Measurements from ENCODE around the gene HEPACAM2. TPM values are rescaled to one million over a fixed set of nuclear protein-coding genes. Genes with fewer than 3 reads are reported as not detected.

Gene HEPACAM2
- total RNA-seq, 1 experiment from 2014 or later = not detected

DNA sequence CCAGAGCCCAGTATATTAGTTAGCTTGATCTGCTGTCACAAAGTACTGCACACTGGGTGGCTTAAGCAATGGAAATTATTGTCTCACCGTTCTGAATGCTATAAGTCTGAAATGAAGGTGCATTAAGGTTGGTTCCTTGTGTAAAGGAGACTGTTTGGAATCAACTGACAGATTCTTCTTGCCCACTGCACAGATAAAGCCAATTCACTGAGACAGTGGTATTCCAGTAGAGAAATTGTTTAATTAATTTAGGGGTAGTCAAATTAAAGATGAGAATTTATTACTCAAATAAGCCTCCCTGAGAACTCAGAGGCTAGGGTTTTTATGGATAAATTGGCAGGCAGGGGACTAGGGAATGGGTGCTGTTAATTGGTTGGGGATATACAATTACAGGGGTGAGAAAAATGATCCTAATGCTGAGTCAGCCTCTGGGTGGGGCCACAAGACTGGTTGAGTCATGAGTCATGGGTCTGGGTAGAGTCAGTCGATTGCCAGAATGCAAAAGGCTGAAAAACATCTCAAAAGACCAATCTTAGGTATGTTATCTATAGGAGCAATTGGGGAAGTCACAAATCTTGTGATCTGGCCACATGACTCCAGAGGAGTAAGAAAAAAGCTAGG lies 54.6 kb downstream of the HEPACAM2 start (continued):
- TF ChIP-seq, protein P1, sequence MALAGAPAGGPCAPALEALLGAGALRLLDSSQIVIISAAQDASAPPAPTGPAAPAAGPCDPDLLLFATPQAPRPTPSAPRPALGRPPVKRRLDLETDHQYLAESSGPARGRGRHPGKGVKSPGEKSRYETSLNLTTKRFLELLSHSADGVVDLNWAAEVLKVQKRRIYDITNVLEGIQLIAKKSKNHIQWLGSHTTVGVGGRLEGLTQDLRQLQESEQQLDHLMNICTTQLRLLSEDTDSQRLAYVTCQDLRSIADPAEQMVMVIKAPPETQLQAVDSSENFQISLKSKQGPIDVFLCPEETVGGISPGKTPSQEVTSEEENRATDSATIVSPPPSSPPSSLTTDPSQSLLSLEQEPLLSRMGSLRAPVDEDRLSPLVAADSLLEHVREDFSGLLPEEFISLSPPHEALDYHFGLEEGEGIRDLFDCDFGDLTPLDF (CRISPR knock-in tag; IDR thresholded peaks at IDR 0.05) = no peak
- TF ChIP-seq ZNF396 (CRISPR knock-in tag; IDR thresholded peaks at IDR 0.05; ENCODE audit: borderline replicate concordance) = no peak
- TF ChIP-seq ZNF138 (CRISPR knock-in tag; conservative IDR thresholded peaks at IDR 0.05) = no peak
- TF ChIP-seq ZSCAN18 (CRISPR knock-in tag; IDR thresholded peaks at IDR 0.05) = no peak
- TF ChIP-seq NR1H2 (CRISPR knock-in tag; IDR thresholded peaks at IDR 0.05) = no peak
- no peak for TF ChIP-seq ATF1 (CRISPR knock-in tag; IDR thresholded peaks at IDR 0.05)
- TF ChIP-seq TEAD1 (CRISPR knock-in tag; IDR thresholded peaks at IDR 0.05) = no peak
- TF ChIP-seq ZBTB21 (CRISPR knock-in tag; IDR thresholded peaks at IDR 0.05; ENCODE audit: borderline replicate concordance) = no peak

DNA sequence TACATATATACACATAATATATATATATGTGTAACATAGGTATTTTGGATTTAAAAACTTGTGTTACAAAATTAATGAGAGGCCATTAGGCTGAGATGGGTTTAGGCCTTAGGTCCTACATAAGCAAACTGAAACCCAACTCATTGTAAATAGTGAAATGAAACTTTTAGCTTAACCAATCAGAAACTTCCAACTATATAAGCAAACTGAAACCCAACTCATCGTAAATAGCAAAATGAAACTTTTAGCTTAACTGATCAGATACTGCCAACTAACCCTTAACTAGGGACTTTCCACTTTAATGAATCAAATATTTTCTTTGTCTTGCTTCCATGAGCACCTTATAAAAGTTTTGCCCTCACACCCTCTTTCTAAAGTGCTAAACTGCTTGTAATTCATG lies 60.8 kb downstream of the HEPACAM2 start:
- CTCF ChIA-PET = no interaction called here
- no peaks in the 10 kb centered on the region for H3K36me3 Mint-ChIP-seq
- POLR2A ChIA-PET = no interaction called here
- H3K9me3 Mint-ChIP-seq = peaks cover 6% of the 10 kb centered on the region
- ATAC-seq (no peak), DNase-seq (ENCODE audit: low spot score) (no peak)
- H3K27me3 Mint-ChIP-seq (ENCODE audit: low read depth) = peaks cover 26% of the 10 kb centered on the region
- no peaks in the 10 kb centered on the region for H3K4me1 Mint-ChIP-seq
- H3K27ac Mint-ChIP-seq = no peak overlapping the region
- no peak overlapping the region for H3K4me3 Mint-ChIP-seq
- TF ChIP-seq, protein P2, sequence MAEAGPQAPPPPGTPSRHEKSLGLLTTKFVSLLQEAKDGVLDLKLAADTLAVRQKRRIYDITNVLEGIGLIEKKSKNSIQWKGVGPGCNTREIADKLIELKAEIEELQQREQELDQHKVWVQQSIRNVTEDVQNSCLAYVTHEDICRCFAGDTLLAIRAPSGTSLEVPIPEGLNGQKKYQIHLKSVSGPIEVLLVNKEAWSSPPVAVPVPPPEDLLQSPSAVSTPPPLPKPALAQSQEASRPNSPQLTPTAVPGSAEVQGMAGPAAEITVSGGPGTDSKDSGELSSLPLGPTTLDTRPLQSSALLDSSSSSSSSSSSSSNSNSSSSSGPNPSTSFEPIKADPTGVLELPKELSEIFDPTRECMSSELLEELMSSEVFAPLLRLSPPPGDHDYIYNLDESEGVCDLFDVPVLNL (CRISPR knock-in tag; IDR thresholded peaks at IDR 0.05; ENCODE audit: borderline replicate concordance, low read depth) = no peak
- TF ChIP-seq, protein P3, sequence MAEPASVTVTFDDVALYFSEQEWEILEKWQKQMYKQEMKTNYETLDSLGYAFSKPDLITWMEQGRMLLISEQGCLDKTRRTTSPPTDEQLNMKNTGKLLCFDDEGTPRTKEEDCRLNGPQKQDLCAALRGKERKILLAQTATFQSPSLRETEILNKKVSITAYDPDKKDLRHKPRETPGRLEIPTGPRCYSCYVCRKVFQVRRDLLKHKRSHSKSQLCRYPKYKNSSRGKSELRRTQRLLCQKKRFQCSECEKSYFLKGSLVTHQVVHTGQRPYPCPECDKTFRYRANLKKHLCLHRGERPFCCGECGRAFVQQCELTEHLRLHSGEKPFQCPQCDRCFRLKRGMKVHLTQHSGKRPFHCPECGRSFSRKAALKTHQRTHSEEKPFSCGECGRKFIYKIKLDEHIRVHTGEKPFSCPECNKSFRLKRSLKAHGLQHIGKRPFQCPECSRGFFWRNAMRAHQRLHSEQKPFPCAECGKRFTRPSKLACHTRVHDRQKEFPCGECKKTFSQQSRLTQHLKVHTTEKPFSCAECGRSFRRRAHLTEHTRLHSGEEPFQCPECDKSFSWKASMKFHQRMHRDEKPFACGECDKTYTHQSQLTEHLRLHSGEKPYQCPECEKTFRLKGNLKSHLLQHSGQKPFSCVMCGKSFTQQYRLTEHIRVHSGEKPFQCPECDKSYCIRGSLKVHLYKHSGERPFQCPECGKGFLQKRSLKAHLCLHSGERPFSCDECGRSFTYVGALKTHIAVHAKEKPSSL (CRISPR knock-in tag; conservative IDR thresholded peaks at IDR 0.05) = no peak
- TF ChIP-seq, protein P4, sequence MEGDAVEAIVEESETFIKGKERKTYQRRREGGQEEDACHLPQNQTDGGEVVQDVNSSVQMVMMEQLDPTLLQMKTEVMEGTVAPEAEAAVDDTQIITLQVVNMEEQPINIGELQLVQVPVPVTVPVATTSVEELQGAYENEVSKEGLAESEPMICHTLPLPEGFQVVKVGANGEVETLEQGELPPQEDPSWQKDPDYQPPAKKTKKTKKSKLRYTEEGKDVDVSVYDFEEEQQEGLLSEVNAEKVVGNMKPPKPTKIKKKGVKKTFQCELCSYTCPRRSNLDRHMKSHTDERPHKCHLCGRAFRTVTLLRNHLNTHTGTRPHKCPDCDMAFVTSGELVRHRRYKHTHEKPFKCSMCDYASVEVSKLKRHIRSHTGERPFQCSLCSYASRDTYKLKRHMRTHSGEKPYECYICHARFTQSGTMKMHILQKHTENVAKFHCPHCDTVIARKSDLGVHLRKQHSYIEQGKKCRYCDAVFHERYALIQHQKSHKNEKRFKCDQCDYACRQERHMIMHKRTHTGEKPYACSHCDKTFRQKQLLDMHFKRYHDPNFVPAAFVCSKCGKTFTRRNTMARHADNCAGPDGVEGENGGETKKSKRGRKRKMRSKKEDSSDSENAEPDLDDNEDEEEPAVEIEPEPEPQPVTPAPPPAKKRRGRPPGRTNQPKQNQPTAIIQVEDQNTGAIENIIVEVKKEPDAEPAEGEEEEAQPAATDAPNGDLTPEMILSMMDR (IDR thresholded peaks at IDR 0.05) = no peak
- TF ChIP-seq ATF6 (CRISPR knock-in tag; IDR thresholded peaks at IDR 0.05) (no peak), SP1 (CRISPR knock-in tag; conservative IDR thresholded peaks at IDR 0.05) (no peak), FOXK1 (CRISPR knock-in tag; IDR thresholded peaks at IDR 0.05) (no peak), TEAD1 (CRISPR knock-in tag; IDR thresholded peaks at IDR 0.05) (no peak), RORB (CRISPR knock-in tag; IDR thresholded peaks at IDR 0.05) (no peak), ZNF232 (CRISPR knock-in tag; IDR thresholded peaks at IDR 0.05) (no peak), NR3C1 (CRISPR knock-in tag; conservative IDR thresholded peaks at IDR 0.05; ENCODE audit: low read depth) (no peak), JAZF1 (CRISPR knock-in tag; IDR thresholded peaks at IDR 0.05) (no peak)
- TF ChIP-seq, protein P5, sequence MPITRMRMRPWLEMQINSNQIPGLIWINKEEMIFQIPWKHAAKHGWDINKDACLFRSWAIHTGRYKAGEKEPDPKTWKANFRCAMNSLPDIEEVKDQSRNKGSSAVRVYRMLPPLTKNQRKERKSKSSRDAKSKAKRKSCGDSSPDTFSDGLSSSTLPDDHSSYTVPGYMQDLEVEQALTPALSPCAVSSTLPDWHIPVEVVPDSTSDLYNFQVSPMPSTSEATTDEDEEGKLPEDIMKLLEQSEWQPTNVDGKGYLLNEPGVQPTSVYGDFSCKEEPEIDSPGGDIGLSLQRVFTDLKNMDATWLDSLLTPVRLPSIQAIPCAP (CRISPR knock-in tag; IDR thresholded peaks at IDR 0.05) = no peak
- TF ChIP-seq, protein P6, sequence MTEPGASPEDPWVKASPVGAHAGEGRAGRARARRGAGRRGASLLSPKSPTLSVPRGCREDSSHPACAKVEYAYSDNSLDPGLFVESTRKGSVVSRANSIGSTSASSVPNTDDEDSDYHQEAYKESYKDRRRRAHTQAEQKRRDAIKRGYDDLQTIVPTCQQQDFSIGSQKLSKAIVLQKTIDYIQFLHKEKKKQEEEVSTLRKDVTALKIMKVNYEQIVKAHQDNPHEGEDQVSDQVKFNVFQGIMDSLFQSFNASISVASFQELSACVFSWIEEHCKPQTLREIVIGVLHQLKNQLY (CRISPR knock-in tag; IDR thresholded peaks at IDR 0.05) = no peak
- TF ChIP-seq, protein P7, sequence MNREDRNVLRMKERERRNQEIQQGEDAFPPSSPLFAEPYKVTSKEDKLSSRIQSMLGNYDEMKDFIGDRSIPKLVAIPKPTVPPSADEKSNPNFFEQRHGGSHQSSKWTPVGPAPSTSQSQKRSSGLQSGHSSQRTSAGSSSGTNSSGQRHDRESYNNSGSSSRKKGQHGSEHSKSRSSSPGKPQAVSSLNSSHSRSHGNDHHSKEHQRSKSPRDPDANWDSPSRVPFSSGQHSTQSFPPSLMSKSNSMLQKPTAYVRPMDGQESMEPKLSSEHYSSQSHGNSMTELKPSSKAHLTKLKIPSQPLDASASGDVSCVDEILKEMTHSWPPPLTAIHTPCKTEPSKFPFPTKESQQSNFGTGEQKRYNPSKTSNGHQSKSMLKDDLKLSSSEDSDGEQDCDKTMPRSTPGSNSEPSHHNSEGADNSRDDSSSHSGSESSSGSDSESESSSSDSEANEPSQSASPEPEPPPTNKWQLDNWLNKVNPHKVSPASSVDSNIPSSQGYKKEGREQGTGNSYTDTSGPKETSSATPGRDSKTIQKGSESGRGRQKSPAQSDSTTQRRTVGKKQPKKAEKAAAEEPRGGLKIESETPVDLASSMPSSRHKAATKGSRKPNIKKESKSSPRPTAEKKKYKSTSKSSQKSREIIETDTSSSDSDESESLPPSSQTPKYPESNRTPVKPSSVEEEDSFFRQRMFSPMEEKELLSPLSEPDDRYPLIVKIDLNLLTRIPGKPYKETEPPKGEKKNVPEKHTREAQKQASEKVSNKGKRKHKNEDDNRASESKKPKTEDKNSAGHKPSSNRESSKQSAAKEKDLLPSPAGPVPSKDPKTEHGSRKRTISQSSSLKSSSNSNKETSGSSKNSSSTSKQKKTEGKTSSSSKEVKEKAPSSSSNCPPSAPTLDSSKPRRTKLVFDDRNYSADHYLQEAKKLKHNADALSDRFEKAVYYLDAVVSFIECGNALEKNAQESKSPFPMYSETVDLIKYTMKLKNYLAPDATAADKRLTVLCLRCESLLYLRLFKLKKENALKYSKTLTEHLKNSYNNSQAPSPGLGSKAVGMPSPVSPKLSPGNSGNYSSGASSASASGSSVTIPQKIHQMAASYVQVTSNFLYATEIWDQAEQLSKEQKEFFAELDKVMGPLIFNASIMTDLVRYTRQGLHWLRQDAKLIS (CRISPR knock-in tag; IDR thresholded peaks at IDR 0.05; ENCODE audit: borderline replicate concordance) = no peak

All from WTC11 (cell line).